OCI-LY3 (cell line): Measurements from ENCODE around the gene SDSL.

ENCODE experiments used
- EZH2phosphoT487 ChIP-seq: fragments of 200-600 bp; shearing (Covaris generic); IDR thresholded peaks from 2 replicates; pipeline ENCODE4 v1.6.1; 2018; ENCODE audit warnings: antibody characterized with exemption, mixed run types, low read depth
- TF ChIP-seq, protein P1 (sequence below): fragments of 200-600, 300-600 bp; sonication (generic); IDR thresholded peaks from 2 replicates; pipeline ENCODE4 v1.5.1; 2014; ENCODE audit warnings: antibody characterized with exemption, low read length, low read depth

- TF ChIP-seq, protein P1, sequence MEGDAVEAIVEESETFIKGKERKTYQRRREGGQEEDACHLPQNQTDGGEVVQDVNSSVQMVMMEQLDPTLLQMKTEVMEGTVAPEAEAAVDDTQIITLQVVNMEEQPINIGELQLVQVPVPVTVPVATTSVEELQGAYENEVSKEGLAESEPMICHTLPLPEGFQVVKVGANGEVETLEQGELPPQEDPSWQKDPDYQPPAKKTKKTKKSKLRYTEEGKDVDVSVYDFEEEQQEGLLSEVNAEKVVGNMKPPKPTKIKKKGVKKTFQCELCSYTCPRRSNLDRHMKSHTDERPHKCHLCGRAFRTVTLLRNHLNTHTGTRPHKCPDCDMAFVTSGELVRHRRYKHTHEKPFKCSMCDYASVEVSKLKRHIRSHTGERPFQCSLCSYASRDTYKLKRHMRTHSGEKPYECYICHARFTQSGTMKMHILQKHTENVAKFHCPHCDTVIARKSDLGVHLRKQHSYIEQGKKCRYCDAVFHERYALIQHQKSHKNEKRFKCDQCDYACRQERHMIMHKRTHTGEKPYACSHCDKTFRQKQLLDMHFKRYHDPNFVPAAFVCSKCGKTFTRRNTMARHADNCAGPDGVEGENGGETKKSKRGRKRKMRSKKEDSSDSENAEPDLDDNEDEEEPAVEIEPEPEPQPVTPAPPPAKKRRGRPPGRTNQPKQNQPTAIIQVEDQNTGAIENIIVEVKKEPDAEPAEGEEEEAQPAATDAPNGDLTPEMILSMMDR: no peak
- no peak for TF ChIP-seq EZH2phosphoT487
Observed at GRCh38 chr12:113452458-113452857, 30.3 kb downstream of the SDSL start.
